Uterus (tissue), 2 donors: ENCODE measurements around the gene CCDC171.

Experiments
- CTCF ChIP-seq, 4 experiments: fragments of 200-600 bp in 2 of 4; fragments of 450-650 bp in 2 of 4; sonication (generic) in 2 of 4; IDR thresholded peaks; one replicate each; pipeline ENCODE4 v1.5.1; 2016 to 2019; ENCODE audit warnings: antibody characterized with exemption in 4 of 4, mild to moderate bottlenecking in 2 of 4, moderate library complexity in 1 of 4
- POLR2A ChIP-seq, 2 donors: fragments of 450-650 bp; IDR thresholded peaks; one replicate each; pipeline ENCODE4 v1.6.1; 2016; ENCODE audit warnings: antibody characterized with exemption in 2 of 2, mild to moderate bottlenecking in 1 of 2, moderate library complexity in 1 of 2

- TF ChIP-seq POLR2A (IDR thresholded peaks at IDR 0.05) (no peak), CTCF (IDR thresholded peaks at IDR 0.05) (no peak)
Observed at GRCh38 chr9:15782106-15782505, 229.3 kb downstream of the CCDC171 start.
